ENCODE measurements around the gene ADGRV1. TPM values are rescaled to one million over a fixed set of nuclear protein-coding genes. Genes with fewer than 3 reads are reported as not detected.

ADGRV1 gene
- total RNA-seq, 4 donors from 2014 or later: 6.0 to 37.0 (median 10.6) TPM

GRCh38 chr5:90901261-90901660 lies 342.7 kb downstream of the ADGRV1 start:
- in situ Hi-C loops (cut with MboI; ENCODE audit: low pct_ligation_motif_present in 1 of 4, low pct_unique_long_range_greater_than_20kb in 1 of 4, low sequenced_read_pairs in 3 of 4) (no loop called here), intact Hi-C loops (cut with DNase I; ENCODE audit: low total_unique reads) (no loop called here)
- no peak overlapping the region for H3K4me3 ChIP-seq
- TF ChIP-seq CTCF (IDR thresholded peaks at IDR 0.05) (no peak), POLR2A (IDR thresholded peaks at IDR 0.05) (no peak), EP300 (IDR thresholded peaks at IDR 0.05; ENCODE audit: low read depth) (no peak), POLR2AphosphoS5 (IDR thresholded peaks at IDR 0.05) (no peak)
- H3K27ac ChIP-seq: no peak overlapping the region
- no peaks in the 10 kb centered on the region for H3K9me3 ChIP-seq
- no peaks in the 10 kb centered on the region for H3K36me3 ChIP-seq
- no peak for DNase-seq
- peaks cover 0 to 14% (median 7%) of the 10 kb centered on the region in 4 donors for H3K4me1 ChIP-seq
- H3K27me3 ChIP-seq: no peaks in the 10 kb centered on the region

- Histone ChIP-seq H3K4me3 (no peak overlapping the region), H3K36me3 (no peaks in the 10 kb centered on the region), H3K4me1 (peaks cover 0 to 14% (median 7%) of the 10 kb centered on the region in 4 donors), H3K27me3 (no peaks in the 10 kb centered on the region), H3K9me3 (no peaks in the 10 kb centered on the region), H3K27ac (no peak overlapping the region)
- in situ Hi-C loops (cut with MboI; ENCODE audit: low pct_ligation_motif_present in 1 of 4, low pct_unique_long_range_greater_than_20kb in 1 of 4, low sequenced_read_pairs in 3 of 4) (no loop called here), intact Hi-C loops (cut with DNase I; ENCODE audit: low total_unique reads) (no loop called here)
- no peak for DNase-seq
- 84 to 91% methylated on average over 4 of the region's 4 CpGs for WGBS, 2 donors (ENCODE audit: low coverage in 1 of 2)
- TF ChIP-seq EP300 (IDR thresholded peaks at IDR 0.05; ENCODE audit: low read depth): no peak
- TF ChIP-seq POLR2A (IDR thresholded peaks at IDR 0.05): no peak
- no peak for TF ChIP-seq CTCF (IDR thresholded peaks at IDR 0.05)
- no peak for TF ChIP-seq POLR2AphosphoS5 (IDR thresholded peaks at IDR 0.05)
These were observed 343.6 kb downstream of the ADGRV1 start for GRCh38 chr5:90902170-90902569.

DNA sequence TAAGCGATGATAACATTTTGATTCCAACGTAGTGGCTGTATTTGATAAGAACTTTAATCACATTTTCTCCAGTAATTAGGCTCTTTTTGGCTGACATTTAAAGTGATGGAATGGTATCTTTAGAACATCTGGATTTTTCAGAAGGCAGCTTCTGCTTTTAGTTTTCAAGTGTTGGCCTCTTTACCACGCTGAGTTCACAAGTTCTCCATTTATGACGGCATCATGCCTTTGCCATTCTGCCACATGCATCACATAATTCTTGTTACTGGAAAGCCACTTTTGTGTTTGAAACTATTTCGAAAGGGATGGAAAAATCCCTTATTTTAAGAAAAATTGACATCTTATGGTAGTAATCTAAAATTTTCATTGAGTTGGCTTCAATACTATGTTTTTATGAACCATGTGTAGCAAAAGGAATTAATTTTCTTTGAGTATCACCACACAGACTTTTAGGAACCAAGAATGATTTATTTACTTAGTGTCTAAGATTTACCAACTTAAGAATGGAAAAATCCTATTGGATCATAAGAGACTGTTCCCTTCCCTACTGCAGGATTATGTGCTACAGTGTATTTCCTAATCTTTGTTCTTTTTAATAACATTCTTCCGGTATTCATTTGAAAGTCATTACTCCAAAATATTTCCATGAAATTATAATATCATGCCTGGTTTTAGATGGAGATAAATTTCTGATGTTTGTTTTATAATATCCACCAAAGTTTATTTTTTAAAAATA lies 344.2 kb downstream of the ADGRV1 start:
- TF ChIP-seq EP300 (IDR thresholded peaks at IDR 0.05; ENCODE audit: low read depth) (no peak), POLR2AphosphoS5 (IDR thresholded peaks at IDR 0.05) (no peak), CTCF (IDR thresholded peaks at IDR 0.05) (no peak), POLR2A (IDR thresholded peaks at IDR 0.05) (no peak)
- no peaks in the 10 kb centered on the region for H3K9me3 ChIP-seq
- no peaks in the 10 kb centered on the region for H3K27me3 ChIP-seq
- no peak for DNase-seq
- no peaks in the 10 kb centered on the region for H3K36me3 ChIP-seq
- H3K4me3 ChIP-seq: no peak overlapping the region
- peaks cover 0 to 14% (median 7%) of the 10 kb centered on the region in 4 donors for H3K4me1 ChIP-seq
- 72 to 82% methylated on average over 6 of the region's 6 CpGs for WGBS, 2 donors (ENCODE audit: low coverage in 1 of 2)
- intact Hi-C loops (cut with DNase I; ENCODE audit: low total_unique reads) (no loop called here), in situ Hi-C loops (cut with MboI; ENCODE audit: low pct_ligation_motif_present in 1 of 4, low pct_unique_long_range_greater_than_20kb in 1 of 4, low sequenced_read_pairs in 3 of 4) (no loop called here)
- no peak overlapping the region for H3K27ac ChIP-seq

GRCh38 chr5:90909101-90909503 lies 350.5 kb downstream of the ADGRV1 start:
- Histone ChIP-seq H3K4me1 (no peaks in the 10 kb centered on the region), H3K9me3 (no peaks in the 10 kb centered on the region), H3K27ac (no peak overlapping the region), H3K27me3 (no peaks in the 10 kb centered on the region), H3K4me3 (no peak overlapping the region), H3K36me3 (no peaks in the 10 kb centered on the region)
- TF ChIP-seq CTCF (IDR thresholded peaks at IDR 0.05) (no peak), EP300 (IDR thresholded peaks at IDR 0.05; ENCODE audit: low read depth) (no peak), POLR2A (IDR thresholded peaks at IDR 0.05) (no peak), POLR2AphosphoS5 (IDR thresholded peaks at IDR 0.05) (no peak)
- in situ Hi-C loops (cut with MboI; ENCODE audit: low pct_ligation_motif_present in 1 of 4, low pct_unique_long_range_greater_than_20kb in 1 of 4, low sequenced_read_pairs in 3 of 4) (no loop called here), intact Hi-C loops (cut with DNase I; ENCODE audit: low total_unique reads) (no loop called here)
- WGBS, 2 donors (ENCODE audit: low coverage in 1 of 2): 23 to 26% methylated on average over 2 to 3 of the region's 3 CpGs
- no peak for DNase-seq
